ENCODE data around the gene TMEM240.

The TMEM240 gene

GRCh38 chr1:1577367-1578011 lies 37.1 kb upstream of the TMEM240 start:
- peaks cover 6% of the 10 kb centered on the region for H3K36me3 ChIP-seq (ENCODE audit: low read depth)
- no peak overlapping the region for H3K27ac ChIP-seq (ENCODE audit: poor library complexity, severe bottlenecking)
- ATAC-seq (ENCODE audit: low read depth) = no peak
- H3K9me3 ChIP-seq (ENCODE audit: severe bottlenecking) = no peaks in the 10 kb centered on the region
- DNase-seq (ENCODE audit: low spot score) = no peak
- H3K27me3 ChIP-seq (ENCODE audit: insufficient read depth, poor library complexity, severe bottlenecking) = no peaks in the 10 kb centered on the region
- no peak overlapping the region for H3K4me3 ChIP-seq (ENCODE audit: severe bottlenecking)
- TF ChIP-seq CTCF (IDR thresholded peaks at IDR 0.05; ENCODE audit: poor library complexity, severe bottlenecking) = no peak
- H3K4me1 ChIP-seq (ENCODE audit: insufficient read depth, poor library complexity, severe bottlenecking) = peaks cover 8% of the 10 kb centered on the region

- TF ChIP-seq CTCF (IDR thresholded peaks at IDR 0.05; ENCODE audit: poor library complexity, severe bottlenecking) = no peak
- ATAC-seq (ENCODE audit: low read depth) = peak; percentile 56
- Histone ChIP-seq H3K4me1 (ENCODE audit: insufficient read depth, poor library complexity, severe bottlenecking) (peaks cover 8% of the 10 kb centered on the region), H3K36me3 (ENCODE audit: low read depth) (peaks cover 25% of the 10 kb centered on the region), H3K9me3 (ENCODE audit: severe bottlenecking) (no peaks in the 10 kb centered on the region), H3K4me3 (ENCODE audit: severe bottlenecking) (peak within 1 kb of the TSS; percentile 99), H3K27me3 (ENCODE audit: insufficient read depth, poor library complexity, severe bottlenecking) (no peaks in the 10 kb centered on the region), H3K27ac (ENCODE audit: poor library complexity, severe bottlenecking) (peak within 1 kb of the TSS; percentile 84)
- peak; percentile 92 for DNase-seq (ENCODE audit: low spot score)
Observed at GRCh38 chr1:1574721-1575537, 34.5 kb upstream of the TMEM240 start, which contains the start of gene SSU72. TSS of gene SSU72 (minus strand) at chr1:1574863. CDS start at chr1:1574557, 306 bp downstream.

GRCh38 chr1:1573843-1574720 lies 33.7 kb upstream of the TMEM240 start:
- Histone ChIP-seq H3K27ac (ENCODE audit: poor library complexity, severe bottlenecking) (peak overlapping the region; percentile 84), H3K27me3 (ENCODE audit: insufficient read depth, poor library complexity, severe bottlenecking) (no peaks in the 10 kb centered on the region), H3K4me3 (ENCODE audit: severe bottlenecking) (peak overlapping the region; percentile 99), H3K4me1 (ENCODE audit: insufficient read depth, poor library complexity, severe bottlenecking) (peaks cover 8% of the 10 kb centered on the region), H3K36me3 (ENCODE audit: low read depth) (peaks cover 33% of the 10 kb centered on the region), H3K9me3 (ENCODE audit: severe bottlenecking) (no peaks in the 10 kb centered on the region)
- ATAC-seq (ENCODE audit: low read depth) (peak; percentile 59), DNase-seq (ENCODE audit: low spot score) (no peak)
- TF ChIP-seq CTCF (IDR thresholded peaks at IDR 0.05; ENCODE audit: poor library complexity, severe bottlenecking) = peak; percentile 30

GRCh38 chr1:1569341-1569740 lies 28.9 kb upstream of the TMEM240 start:
- Histone ChIP-seq H3K27ac (ENCODE audit: poor library complexity, severe bottlenecking) (no peak overlapping the region), H3K4me3 (ENCODE audit: severe bottlenecking) (no peak overlapping the region), H3K9me3 (ENCODE audit: severe bottlenecking) (no peaks in the 10 kb centered on the region), H3K36me3 (ENCODE audit: low read depth) (peaks cover 63% of the 10 kb centered on the region), H3K27me3 (ENCODE audit: insufficient read depth, poor library complexity, severe bottlenecking) (no peaks in the 10 kb centered on the region), H3K4me1 (ENCODE audit: insufficient read depth, poor library complexity, severe bottlenecking) (no peaks in the 10 kb centered on the region)
- DNase-seq (ENCODE audit: low spot score) (no peak), ATAC-seq (ENCODE audit: low read depth) (no peak)
- TF ChIP-seq CTCF (IDR thresholded peaks at IDR 0.05; ENCODE audit: poor library complexity, severe bottlenecking) = no peak
